ENCODE measurements around the gene KDM3B. TPM values are rescaled to one million over a fixed set of nuclear protein-coding genes. Genes with fewer than 3 reads are reported as not detected.
A peak's percentile ranks its signal among the peaks of the same experiment; 100 is the strongest.
"Not testable (repeated sequence)": the region's sequence is repeated elsewhere in the genome, so short reads cannot be mapped to it uniquely, and the experiment has no call there.

The KDM3B gene
- total RNA-seq, 4 donors from 2014 or later, result 55.3 to 85.2 (median 68.1) TPM

GRCh38 chr5:138316355-138316754 is 36.1 kb upstream of the KDM3B start:
- no peak for DNase-seq
- Histone ChIP-seq H3K4me1 (no peaks in the 10 kb centered on the region), H3K9me3 (no peaks in the 10 kb centered on the region), H3K27ac (no peak overlapping the region), H3K36me3 (no peaks in the 10 kb centered on the region), H3K27me3 (no peaks in the 10 kb centered on the region), H3K4me3 (no peak overlapping the region)
- TF ChIP-seq POLR2A (IDR thresholded peaks at IDR 0.05) (no peak), CTCF (IDR thresholded peaks at IDR 0.05) (no peak)

GRCh38 chr5:138318211-138318610 is 34.3 kb upstream of the KDM3B start:
- not testable (repeated sequence) for H3K27ac ChIP-seq, H3K36me3 ChIP-seq, H3K27me3 ChIP-seq, H3K4me3 ChIP-seq, DNase-seq, H3K9me3 ChIP-seq, H3K4me1 ChIP-seq

GRCh38 chr5:138330813-138331448 is 21.6 kb upstream of the KDM3B start:
- H3K4me3 ChIP-seq, result peak overlapping the region; percentile 38 to 53 (median 46)
- no peak for TF ChIP-seq CTCF (IDR thresholded peaks at IDR 0.05)
- TF ChIP-seq POLR2A (IDR thresholded peaks at IDR 0.05), result no peak
- no peaks in the 10 kb centered on the region for H3K9me3 ChIP-seq
- H3K4me1 ChIP-seq, result peaks cover 0 to 11% (median 4%) of the 10 kb centered on the region in 4 donors
- no peak for DNase-seq
- H3K36me3 ChIP-seq, result no peaks in the 10 kb centered on the region
- no peak overlapping the region for H3K27ac ChIP-seq
- no peaks in the 10 kb centered on the region for H3K27me3 ChIP-seq

GRCh38 chr5:138331449-138332368 is 20.8 kb upstream of the KDM3B start, which contains the start of gene CDC25C:
Gene CDC25C, minus strand, starts transcription at chr5:138331804. Its CDS starts 624 bp downstream, at chr5:138331180.
- no peaks in the 10 kb centered on the region for H3K9me3 ChIP-seq
- H3K36me3 ChIP-seq, result no peaks in the 10 kb centered on the region
- peak within 1 kb of the TSS in 1 of 4 donors; percentile 57 for H3K27ac ChIP-seq
- H3K4me3 ChIP-seq, result peak within 1 kb of the TSS; percentile 38 to 53 (median 46)
- H3K4me1 ChIP-seq, result peaks cover 0 to 11% (median 4%) of the 10 kb centered on the region in 4 donors
- TF ChIP-seq POLR2A (IDR thresholded peaks at IDR 0.05), result no peak
- no peak for TF ChIP-seq CTCF (IDR thresholded peaks at IDR 0.05)
- DNase-seq, result peak; percentile 97 to 99 (median 98)
- H3K27me3 ChIP-seq, result no peaks in the 10 kb centered on the region

GRCh38 chr5:138334867-138335447 is 17.5 kb upstream of the KDM3B start:
- peak in 1 of 3 donors; percentile 52 for DNase-seq
- TF ChIP-seq POLR2A (IDR thresholded peaks at IDR 0.05) (no peak), CTCF (IDR thresholded peaks at IDR 0.05) (no peak)

More at GRCh38 chr5:138334867-138335447, 17.5 kb upstream of the KDM3B start:
- Histone ChIP-seq H3K27me3 (no peaks in the 10 kb centered on the region), H3K4me3 (no peak overlapping the region), H3K9me3 (no peaks in the 10 kb centered on the region), H3K4me1 (peaks cover 0 to 22% (median 4%) of the 10 kb centered on the region in 4 donors), H3K36me3 (no peaks in the 10 kb centered on the region), H3K27ac (no peak overlapping the region)
